ENCODE data around the gene FGF14.

DNA sequence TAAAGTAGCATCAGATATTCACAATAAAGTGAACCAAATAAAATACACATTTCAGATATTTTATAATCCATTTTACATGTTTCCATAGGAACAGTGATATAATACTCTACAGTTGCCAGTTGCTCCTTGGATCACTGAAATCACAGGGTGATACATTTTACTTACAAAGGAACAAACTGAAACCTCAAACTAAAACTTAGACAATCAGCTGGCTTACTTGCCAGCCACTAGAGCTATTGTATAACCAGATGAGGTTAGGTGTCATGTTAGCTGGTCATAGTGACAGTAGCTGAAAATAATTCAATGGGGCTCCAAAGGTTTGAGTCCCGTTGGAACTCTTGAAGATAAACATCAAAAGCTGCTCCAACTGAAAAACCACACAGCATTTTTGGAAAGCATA is 674.7 kb downstream of the FGF14 start:
- TF ChIP-seq POLR2A (IDR thresholded peaks at IDR 0.05) (no peak), EP300 (IDR thresholded peaks at IDR 0.05; ENCODE audit: low read depth) (no peak)
- TF ChIP-seq, protein P1, sequence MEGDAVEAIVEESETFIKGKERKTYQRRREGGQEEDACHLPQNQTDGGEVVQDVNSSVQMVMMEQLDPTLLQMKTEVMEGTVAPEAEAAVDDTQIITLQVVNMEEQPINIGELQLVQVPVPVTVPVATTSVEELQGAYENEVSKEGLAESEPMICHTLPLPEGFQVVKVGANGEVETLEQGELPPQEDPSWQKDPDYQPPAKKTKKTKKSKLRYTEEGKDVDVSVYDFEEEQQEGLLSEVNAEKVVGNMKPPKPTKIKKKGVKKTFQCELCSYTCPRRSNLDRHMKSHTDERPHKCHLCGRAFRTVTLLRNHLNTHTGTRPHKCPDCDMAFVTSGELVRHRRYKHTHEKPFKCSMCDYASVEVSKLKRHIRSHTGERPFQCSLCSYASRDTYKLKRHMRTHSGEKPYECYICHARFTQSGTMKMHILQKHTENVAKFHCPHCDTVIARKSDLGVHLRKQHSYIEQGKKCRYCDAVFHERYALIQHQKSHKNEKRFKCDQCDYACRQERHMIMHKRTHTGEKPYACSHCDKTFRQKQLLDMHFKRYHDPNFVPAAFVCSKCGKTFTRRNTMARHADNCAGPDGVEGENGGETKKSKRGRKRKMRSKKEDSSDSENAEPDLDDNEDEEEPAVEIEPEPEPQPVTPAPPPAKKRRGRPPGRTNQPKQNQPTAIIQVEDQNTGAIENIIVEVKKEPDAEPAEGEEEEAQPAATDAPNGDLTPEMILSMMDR (IDR thresholded peaks at IDR 0.05): no peak
